ENCODE data around the gene JAZF1. TPM values are rescaled to one million over a fixed set of nuclear protein-coding genes. Genes with fewer than 3 reads are reported as not detected.

Gene JAZF1
- total and polyA plus RNA-seq, 10 of the 15 experiments (the other 5 are each of a cell fraction or from before 2014, with no cell fraction given): 0.04 to 0.82 (median 0.15) TPM; not detected in 3

DNA sequence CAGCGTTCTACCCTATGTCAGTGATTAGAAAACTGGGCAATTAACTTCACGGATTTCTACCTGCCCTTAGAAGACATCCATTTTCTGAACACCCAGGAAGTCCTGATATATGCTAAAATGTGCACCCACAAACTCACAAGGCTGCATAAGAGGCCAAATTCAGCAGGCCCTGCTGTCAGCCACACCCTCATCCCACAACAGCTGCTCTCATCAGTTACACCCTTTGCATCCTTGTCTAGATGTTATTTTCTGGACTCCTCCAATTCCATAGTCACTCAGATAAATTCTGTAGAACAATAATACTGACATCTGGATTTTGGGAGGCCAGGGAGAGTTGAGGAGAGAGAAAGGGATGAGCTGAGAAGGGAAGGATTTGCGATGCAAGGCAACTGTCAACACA is 231.7 kb downstream of the JAZF1 start:
- in situ Hi-C loops (cut with MboI) (no loop called here), intact Hi-C loops (cut with micrococcal nuclease; ENCODE audit: unreplicated experiment) (no loop called here)
- WGBS (ENCODE audit: insufficient coverage, insufficient replicate concordance, low lambda C conversion rate, missing lambda C conversion rate): 27% methylated on average over 3 of the region's 3 CpGs
- no peaks in the 10 kb centered on the region for H3K36me3 ChIP-seq (ENCODE audit: control insufficient read depth in 2 of 2, insufficient read depth in 2 of 2, low read length in 1 of 2)
- H3K4me2 ChIP-seq (ENCODE audit: control insufficient read depth, insufficient read depth): no peak overlapping the region
- peaks cover 3% of the 10 kb centered on the region in 2 experiments; a peak in 3 of 4 replicates for H3K27me3 ChIP-seq (replicated peaks in 1 of 2; ENCODE audit: control insufficient read depth in 2 of 2, insufficient read depth in 2 of 2, low read length in 1 of 2)
- no peak for FAIRE-seq
- H3K9ac ChIP-seq (ENCODE audit: control insufficient read depth, insufficient read depth, low read length): no peak overlapping the region
- H3K9me3 ChIP-seq (replicated peaks; ENCODE audit: control insufficient read depth, insufficient read depth, low read length): no peaks in the 10 kb centered on the region
- DNase-seq (ENCODE audit: low read depth, low spot score): no peak
- ChIA-PET RAD21 (ENCODE audit: unreplicated experiment) (no interaction called here), POLR2A (no interaction called here), CTCF (no interaction called here), SMC1A (ENCODE audit: uncharacterized antibody, unreplicated experiment) (no interaction called here)
- H3K27ac ChIP-seq (ENCODE audit: control insufficient read depth, insufficient read depth): no peak overlapping the region
- H3K79me2 ChIP-seq (ENCODE audit: control insufficient read depth, insufficient read depth, low read length): no peaks in the 10 kb centered on the region
- no TSS peak for BruUV-seq (replicated peaks)
- no peak overlapping the region for H2AFZ ChIP-seq (ENCODE audit: control insufficient read depth, low read depth, low read length)
- no peaks in the 10 kb centered on the region for H4K20me1 ChIP-seq (ENCODE audit: control insufficient read depth, insufficient read depth)
- no peak overlapping the region for H3K4me3 ChIP-seq
- no peak for ATAC-seq
- H3K4me1 ChIP-seq (ENCODE audit: control insufficient read depth, insufficient read depth, low read length): no peaks in the 10 kb centered on the region
- TF ChIP-seq, protein P1, sequence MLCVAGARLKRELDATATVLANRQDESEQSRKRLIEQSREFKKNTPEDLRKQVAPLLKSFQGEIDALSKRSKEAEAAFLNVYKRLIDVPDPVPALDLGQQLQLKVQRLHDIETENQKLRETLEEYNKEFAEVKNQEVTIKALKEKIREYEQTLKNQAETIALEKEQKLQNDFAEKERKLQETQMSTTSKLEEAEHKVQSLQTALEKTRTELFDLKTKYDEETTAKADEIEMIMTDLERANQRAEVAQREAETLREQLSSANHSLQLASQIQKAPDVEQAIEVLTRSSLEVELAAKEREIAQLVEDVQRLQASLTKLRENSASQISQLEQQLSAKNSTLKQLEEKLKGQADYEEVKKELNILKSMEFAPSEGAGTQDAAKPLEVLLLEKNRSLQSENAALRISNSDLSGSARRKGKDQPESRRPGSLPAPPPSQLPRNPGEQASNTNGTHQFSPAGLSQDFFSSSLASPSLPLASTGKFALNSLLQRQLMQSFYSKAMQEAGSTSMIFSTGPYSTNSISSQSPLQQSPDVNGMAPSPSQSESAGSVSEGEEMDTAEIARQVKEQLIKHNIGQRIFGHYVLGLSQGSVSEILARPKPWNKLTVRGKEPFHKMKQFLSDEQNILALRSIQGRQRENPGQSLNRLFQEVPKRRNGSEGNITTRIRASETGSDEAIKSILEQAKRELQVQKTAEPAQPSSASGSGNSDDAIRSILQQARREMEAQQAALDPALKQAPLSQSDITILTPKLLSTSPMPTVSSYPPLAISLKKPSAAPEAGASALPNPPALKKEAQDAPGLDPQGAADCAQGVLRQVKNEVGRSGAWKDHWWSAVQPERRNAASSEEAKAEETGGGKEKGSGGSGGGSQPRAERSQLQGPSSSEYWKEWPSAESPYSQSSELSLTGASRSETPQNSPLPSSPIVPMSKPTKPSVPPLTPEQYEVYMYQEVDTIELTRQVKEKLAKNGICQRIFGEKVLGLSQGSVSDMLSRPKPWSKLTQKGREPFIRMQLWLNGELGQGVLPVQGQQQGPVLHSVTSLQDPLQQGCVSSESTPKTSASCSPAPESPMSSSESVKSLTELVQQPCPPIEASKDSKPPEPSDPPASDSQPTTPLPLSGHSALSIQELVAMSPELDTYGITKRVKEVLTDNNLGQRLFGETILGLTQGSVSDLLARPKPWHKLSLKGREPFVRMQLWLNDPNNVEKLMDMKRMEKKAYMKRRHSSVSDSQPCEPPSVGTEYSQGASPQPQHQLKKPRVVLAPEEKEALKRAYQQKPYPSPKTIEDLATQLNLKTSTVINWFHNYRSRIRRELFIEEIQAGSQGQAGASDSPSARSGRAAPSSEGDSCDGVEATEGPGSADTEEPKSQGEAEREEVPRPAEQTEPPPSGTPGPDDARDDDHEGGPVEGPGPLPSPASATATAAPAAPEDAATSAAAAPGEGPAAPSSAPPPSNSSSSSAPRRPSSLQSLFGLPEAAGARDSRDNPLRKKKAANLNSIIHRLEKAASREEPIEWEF (IDR thresholded peaks at IDR 0.05; ENCODE audit: insufficient replicate concordance, low read depth, low read length): no peak
- no peak for TF ChIP-seq JUNB (IDR thresholded peaks at IDR 0.05)
- no peak for TF ChIP-seq DPF2 (IDR thresholded peaks at IDR 0.05)
- no peak for TF ChIP-seq SMARCA5 (IDR thresholded peaks at IDR 0.05)
- TF ChIP-seq, protein P2, sequence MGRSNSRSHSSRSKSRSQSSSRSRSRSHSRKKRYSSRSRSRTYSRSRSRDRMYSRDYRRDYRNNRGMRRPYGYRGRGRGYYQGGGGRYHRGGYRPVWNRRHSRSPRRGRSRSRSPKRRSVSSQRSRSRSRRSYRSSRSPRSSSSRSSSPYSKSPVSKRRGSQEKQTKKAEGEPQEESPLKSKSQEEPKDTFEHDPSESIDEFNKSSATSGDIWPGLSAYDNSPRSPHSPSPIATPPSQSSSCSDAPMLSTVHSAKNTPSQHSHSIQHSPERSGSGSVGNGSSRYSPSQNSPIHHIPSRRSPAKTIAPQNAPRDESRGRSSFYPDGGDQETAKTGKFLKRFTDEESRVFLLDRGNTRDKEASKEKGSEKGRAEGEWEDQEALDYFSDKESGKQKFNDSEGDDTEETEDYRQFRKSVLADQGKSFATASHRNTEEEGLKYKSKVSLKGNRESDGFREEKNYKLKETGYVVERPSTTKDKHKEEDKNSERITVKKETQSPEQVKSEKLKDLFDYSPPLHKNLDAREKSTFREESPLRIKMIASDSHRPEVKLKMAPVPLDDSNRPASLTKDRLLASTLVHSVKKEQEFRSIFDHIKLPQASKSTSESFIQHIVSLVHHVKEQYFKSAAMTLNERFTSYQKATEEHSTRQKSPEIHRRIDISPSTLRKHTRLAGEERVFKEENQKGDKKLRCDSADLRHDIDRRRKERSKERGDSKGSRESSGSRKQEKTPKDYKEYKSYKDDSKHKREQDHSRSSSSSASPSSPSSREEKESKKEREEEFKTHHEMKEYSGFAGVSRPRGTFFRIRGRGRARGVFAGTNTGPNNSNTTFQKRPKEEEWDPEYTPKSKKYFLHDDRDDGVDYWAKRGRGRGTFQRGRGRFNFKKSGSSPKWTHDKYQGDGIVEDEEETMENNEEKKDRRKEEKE (IDR thresholded peaks at IDR 0.05): no peak
- no peak for TF ChIP-seq HDGF (IDR thresholded peaks at IDR 0.05)
- TF ChIP-seq, protein P3, sequence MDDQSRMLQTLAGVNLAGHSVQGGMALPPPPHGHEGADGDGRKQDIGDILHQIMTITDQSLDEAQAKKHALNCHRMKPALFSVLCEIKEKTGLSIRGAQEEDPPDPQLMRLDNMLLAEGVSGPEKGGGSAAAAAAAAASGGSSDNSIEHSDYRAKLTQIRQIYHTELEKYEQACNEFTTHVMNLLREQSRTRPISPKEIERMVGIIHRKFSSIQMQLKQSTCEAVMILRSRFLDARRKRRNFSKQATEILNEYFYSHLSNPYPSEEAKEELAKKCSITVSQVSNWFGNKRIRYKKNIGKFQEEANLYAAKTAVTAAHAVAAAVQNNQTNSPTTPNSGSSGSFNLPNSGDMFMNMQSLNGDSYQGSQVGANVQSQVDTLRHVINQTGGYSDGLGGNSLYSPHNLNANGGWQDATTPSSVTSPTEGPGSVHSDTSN (IDR thresholded peaks at IDR 0.05; ENCODE audit: insufficient replicate concordance, low read depth, low read length): no peak
- no peak for TF ChIP-seq RFX5 (IDR thresholded peaks at IDR 0.05; ENCODE audit: low read depth, low read length)
- no peak for TF ChIP-seq HCFC1 (IDR thresholded peaks at IDR 0.05; ENCODE audit: low read length)
- TF ChIP-seq NRF1 (conservative IDR thresholded peaks at IDR 0.05; ENCODE audit: low read depth, low read length): no peak
- TF ChIP-seq TAF1 (IDR thresholded peaks at IDR 0.05; ENCODE audit: borderline replicate concordance, low read depth, low read length): no peak
- TF ChIP-seq, protein P4, sequence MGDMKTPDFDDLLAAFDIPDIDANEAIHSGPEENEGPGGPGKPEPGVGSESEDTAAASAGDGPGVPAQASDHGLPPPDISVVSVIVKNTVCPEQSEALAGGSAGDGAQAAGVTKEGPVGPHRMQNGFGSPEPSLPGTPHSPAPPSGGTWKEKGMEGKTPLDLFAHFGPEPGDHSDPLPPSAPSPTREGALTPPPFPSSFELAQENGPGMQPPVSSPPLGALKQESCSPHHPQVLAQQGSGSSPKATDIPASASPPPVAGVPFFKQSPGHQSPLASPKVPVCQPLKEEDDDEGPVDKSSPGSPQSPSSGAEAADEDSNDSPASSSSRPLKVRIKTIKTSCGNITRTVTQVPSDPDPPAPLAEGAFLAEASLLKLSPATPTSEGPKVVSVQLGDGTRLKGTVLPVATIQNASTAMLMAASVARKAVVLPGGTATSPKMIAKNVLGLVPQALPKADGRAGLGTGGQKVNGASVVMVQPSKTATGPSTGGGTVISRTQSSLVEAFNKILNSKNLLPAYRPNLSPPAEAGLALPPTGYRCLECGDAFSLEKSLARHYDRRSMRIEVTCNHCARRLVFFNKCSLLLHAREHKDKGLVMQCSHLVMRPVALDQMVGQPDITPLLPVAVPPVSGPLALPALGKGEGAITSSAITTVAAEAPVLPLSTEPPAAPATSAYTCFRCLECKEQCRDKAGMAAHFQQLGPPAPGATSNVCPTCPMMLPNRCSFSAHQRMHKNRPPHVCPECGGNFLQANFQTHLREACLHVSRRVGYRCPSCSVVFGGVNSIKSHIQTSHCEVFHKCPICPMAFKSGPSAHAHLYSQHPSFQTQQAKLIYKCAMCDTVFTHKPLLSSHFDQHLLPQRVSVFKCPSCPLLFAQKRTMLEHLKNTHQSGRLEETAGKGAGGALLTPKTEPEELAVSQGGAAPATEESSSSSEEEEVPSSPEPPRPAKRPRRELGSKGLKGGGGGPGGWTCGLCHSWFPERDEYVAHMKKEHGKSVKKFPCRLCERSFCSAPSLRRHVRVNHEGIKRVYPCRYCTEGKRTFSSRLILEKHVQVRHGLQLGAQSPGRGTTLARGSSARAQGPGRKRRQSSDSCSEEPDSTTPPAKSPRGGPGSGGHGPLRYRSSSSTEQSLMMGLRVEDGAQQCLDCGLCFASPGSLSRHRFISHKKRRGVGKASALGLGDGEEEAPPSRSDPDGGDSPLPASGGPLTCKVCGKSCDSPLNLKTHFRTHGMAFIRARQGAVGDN (IDR thresholded peaks at IDR 0.05): no peak
